GM21737 (cell line): ENCODE results near the gene UVSSA.
"Not testable (repeated sequence)": the region's sequence is repeated elsewhere in the genome, so short reads cannot be mapped to it uniquely, and the experiment has no call there.

Source experiments
- ATAC-seq: cut with Tn5 transposase; IDR thresholded peaks from one replicate; pipeline ENCODE4 v1.9.1; 2021; ENCODE audit warnings: mild to moderate bottlenecking, moderate library complexity; ENCODE audit not compliant: unreplicated experiment

The UVSSA gene

GRCh38 chr4:1393866-1394265 lies 46.9 kb downstream of the UVSSA start:
- no peak for ATAC-seq

- ATAC-seq: not testable (repeated sequence)
Measured at GRCh38 chr4:1394554-1395388, 47.8 kb downstream of the UVSSA start.

DNA sequence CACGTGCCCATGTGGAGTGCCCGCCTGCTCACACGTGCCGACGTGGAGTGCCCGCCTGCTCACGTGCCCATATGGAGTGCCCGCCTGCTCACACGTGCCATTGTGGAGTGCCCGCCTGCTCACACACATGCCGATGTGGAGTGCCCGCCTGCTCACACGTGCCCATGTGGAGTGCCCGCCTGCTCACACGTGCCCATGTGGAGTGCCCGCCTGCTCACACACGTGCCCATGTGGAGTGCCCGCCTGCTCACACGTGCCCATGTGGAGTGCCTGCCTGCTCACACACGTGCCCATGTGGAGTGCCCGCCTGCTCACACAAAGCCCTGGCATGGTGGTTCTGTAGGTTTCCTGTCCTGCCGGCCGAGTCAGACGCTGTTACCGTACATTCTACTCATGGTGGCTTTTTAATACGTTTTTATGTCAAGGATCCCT lies 48.4 kb downstream of the UVSSA start:
- not testable (repeated sequence) for ATAC-seq

DNA sequence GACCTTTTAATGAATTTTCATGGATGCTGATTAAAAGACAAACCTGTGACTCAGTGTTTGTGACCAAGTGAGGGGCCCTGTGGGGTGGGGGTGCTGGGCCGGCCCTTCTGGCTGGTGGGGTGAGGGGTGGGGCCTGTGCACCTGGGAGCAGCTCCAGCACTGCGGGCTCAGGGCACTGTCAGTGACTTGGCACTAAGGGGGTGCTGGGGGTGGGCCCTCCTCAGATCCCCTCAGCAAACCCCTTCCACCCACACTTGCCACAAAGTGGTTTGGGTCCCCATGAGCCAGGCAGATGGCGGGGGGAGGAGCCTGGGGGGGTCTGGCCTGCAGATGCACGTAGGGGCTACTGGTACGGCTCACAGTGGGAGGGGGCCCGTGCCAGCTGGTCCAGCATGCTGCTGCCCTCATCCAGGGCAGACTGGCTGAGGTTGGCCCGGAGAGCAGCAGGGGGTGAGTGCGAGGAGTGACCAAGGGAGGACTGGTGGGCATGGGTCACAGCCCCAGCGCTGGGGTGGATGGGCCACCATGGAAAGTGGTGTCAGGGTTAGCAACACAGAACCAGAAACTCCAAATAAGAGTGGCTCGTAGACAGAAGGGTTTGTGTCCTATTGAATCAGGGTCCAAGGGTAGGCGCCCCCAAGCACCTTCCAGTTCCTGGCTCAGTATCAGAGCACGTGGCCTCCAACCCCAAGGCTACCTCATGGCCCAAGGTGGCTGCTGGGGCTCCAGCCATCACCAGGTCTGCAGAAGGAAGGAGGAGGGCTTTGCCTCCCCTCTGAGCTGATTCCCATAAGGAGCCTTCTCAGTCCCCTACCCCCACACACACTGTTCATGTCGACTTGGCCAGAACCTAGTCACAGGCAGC lies 49.2 kb downstream of the UVSSA start:
- ATAC-seq: no peak

- no peak for ATAC-seq
Measured at GRCh38 chr4:1396806-1397455, 49.9 kb downstream of the UVSSA start.

- ATAC-seq: no peak
Measured at GRCh38 chr4:1398681-1399507, 51.9 kb downstream of the UVSSA start.

DNA sequence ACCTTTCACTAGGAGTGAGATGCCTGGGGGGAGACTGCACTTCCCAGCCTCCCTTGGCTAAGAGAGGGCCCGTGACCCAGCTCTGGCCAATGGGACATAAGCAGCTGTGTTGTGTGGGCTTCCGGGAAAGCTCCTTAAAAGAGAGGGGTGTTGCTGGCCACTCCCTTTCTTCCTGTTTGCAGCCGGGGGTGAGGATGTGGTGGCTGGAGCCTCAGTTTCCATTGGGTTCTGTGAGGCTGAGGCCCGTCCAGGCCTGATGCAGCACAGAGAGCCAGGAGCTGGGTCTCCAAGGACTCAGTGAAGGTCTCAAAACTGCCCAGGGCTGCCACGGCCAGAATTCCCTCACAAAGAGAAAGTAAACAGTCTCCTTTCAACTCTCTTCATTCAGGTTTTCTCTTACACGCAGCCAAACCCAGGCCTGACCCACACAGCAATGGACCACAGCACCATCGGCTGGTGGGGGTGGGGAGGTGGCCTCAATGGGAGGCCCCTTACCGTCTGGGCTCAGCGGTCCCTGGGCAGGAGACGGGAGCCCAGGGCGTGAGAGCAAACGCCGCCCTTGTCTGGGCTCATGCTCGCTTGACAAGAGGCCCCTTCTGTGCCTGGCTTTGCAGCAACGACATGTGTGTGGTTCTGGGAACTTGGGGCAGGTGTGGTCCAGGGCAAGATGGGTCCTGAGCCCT lies 52.6 kb downstream of the UVSSA start:
- ATAC-seq: no peak

- ATAC-seq: no peak
Measured at GRCh38 chr4:1400191-1400805, 53.3 kb downstream of the UVSSA start.

- no peak for ATAC-seq
Measured at GRCh38 chr4:1400831-1401408, 53.9 kb downstream of the UVSSA start.

- no peak for ATAC-seq
Measured at GRCh38 chr4:1401409-1402020, 54.5 kb downstream of the UVSSA start.

DNA sequence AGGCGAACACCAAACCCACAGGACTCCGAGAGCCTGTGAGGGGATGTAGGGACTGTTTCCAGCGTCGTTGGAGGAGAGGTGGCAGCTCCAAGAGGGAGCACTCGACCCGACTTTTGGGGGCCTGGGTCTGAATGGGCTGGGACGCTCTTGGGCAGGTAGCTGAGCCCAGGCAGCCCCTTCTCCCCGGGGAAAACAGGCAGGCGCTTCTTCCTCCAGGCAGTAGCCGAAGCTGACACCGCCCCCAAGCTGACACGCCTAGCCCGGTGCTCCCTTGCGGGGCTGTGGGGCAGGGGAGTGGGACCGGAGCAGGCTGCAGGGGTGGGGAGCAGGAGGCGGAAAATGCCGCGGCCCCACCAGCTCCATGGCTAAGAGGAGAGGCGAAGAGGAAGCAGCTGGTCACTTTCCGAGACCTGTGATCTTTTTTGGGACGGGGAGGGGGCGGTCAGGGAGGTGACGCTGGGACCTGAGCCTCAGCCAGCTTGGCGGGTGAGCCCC lies 55.1 kb downstream of the UVSSA start:
- ATAC-seq: no peak

DNA sequence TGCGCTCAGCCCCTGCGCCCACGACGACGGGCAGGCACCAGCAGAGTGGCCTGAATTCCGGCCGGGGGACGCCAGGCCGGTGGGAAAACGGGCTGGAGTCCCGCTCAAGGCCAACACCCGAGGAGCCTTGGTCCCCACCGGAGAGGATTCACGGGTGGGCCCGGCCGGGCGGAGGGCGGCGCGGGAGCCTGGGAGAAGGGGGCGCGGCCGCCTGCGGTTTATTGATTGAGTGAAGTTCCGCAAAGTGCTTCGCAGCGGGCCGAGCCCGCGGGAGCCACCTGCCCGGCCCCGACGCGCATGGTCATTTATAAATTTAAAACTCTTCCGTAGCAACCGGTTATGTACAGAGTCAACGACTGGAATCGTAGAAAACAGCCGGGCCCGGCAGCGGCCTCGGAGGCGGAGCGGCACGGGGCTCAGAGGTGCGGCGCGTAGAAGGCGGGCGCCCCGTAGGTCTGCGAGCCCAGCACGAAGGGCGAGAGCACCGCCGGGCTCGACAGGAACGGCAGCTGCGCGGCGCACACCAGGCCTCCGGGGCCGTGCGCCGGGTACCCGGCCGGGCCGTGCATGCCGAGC lies 55.6 kb downstream of the UVSSA start:
- ATAC-seq: no peak

GRCh38 chr4:1403177-1403583 lies 56.2 kb downstream of the UVSSA start:
- ATAC-seq: no peak

GRCh38 chr4:1403591-1404572 lies 56.9 kb downstream of the UVSSA start:
- ATAC-seq: no peak

- ATAC-seq: no peak
Measured at GRCh38 chr4:1404573-1405253, 57.7 kb downstream of the UVSSA start.

GRCh38 chr4:1405254-1405635 lies 58.2 kb downstream of the UVSSA start:
- ATAC-seq: no peak
